ENCODE measurements around the gene KIAA2012.

The KIAA2012 gene

GRCh38 chr2:202142540-202142939, 69.5 kb downstream of the KIAA2012 start:
- no peak overlapping the region for H3K4me2 ChIP-seq (ENCODE audit: low read length)
- no peaks in the 10 kb centered on the region for H3K9me2 ChIP-seq (replicated peaks; ENCODE audit: control insufficient read depth, low read length)
- H3K4me1 ChIP-seq (ENCODE audit: control insufficient read depth, low read length) = peaks cover 16% of the 10 kb centered on the region
- TF ChIP-seq EZH2phosphoT487 (IDR thresholded peaks at IDR 0.05; ENCODE audit: borderline replicate concordance, low read length) = no peak
- TF ChIP-seq CTCF (IDR thresholded peaks at IDR 0.05; ENCODE audit: low read depth, low read length, poor library complexity, severe bottlenecking) = no peak
- H3F3A ChIP-seq (ENCODE audit: control insufficient read depth, insufficient read depth) = no peaks in the 10 kb centered on the region
- no peaks in the 10 kb centered on the region for H3K79me2 ChIP-seq (ENCODE audit: control insufficient read depth, low read length)
- H3K4me3 ChIP-seq (ENCODE audit: low read length) = no peak overlapping the region
- H3K27me3 ChIP-seq (ENCODE audit: control insufficient read depth, low read length) = no peaks in the 10 kb centered on the region
- no peaks in the 10 kb centered on the region for H4K20me1 ChIP-seq (ENCODE audit: control insufficient read depth, insufficient read depth, low read depth, low read length)
- H3K9me3 ChIP-seq (ENCODE audit: control insufficient read depth, insufficient read depth, low read length) = no peaks in the 10 kb centered on the region
- no peaks in the 10 kb centered on the region for H3K36me3 ChIP-seq (ENCODE audit: control insufficient read depth, low read length)
- no peak overlapping the region for H3K27ac ChIP-seq (ENCODE audit: low read depth, low read length)

GRCh38 chr2:202147775-202148174, 74.7 kb downstream of the KIAA2012 start:
- no peaks in the 10 kb centered on the region for H3K9me3 ChIP-seq (ENCODE audit: control insufficient read depth, insufficient read depth, low read length)
- H3K4me3 ChIP-seq (ENCODE audit: low read length) = no peak overlapping the region
- no peaks in the 10 kb centered on the region for H3K4me1 ChIP-seq (ENCODE audit: control insufficient read depth, low read length)
- H3K79me2 ChIP-seq (ENCODE audit: control insufficient read depth, low read length) = no peaks in the 10 kb centered on the region
- no peaks in the 10 kb centered on the region for H3F3A ChIP-seq (ENCODE audit: control insufficient read depth, insufficient read depth)
- H3K9me2 ChIP-seq (replicated peaks; ENCODE audit: control insufficient read depth, low read length) = no peaks in the 10 kb centered on the region
- no peaks in the 10 kb centered on the region for H4K20me1 ChIP-seq (ENCODE audit: control insufficient read depth, insufficient read depth, low read depth, low read length)
- H3K27ac ChIP-seq (ENCODE audit: low read depth, low read length) = no peak overlapping the region
- no peaks in the 10 kb centered on the region for H3K36me3 ChIP-seq (ENCODE audit: control insufficient read depth, low read length)
- TF ChIP-seq EZH2phosphoT487 (IDR thresholded peaks at IDR 0.05; ENCODE audit: borderline replicate concordance, low read length) = no peak
- TF ChIP-seq CTCF (IDR thresholded peaks at IDR 0.05; ENCODE audit: low read depth, low read length, poor library complexity, severe bottlenecking) = no peak
- no peaks in the 10 kb centered on the region; the same call in 1 of the 2 replicates for H3K27me3 ChIP-seq (ENCODE audit: control insufficient read depth, low read length)
- H3K4me2 ChIP-seq (ENCODE audit: low read length) = no peak overlapping the region

- Histone ChIP-seq H3K9me3 (ENCODE audit: control insufficient read depth, insufficient read depth, low read length) (no peaks in the 10 kb centered on the region), H3F3A (ENCODE audit: control insufficient read depth, insufficient read depth) (no peaks in the 10 kb centered on the region), H3K9me2 (replicated peaks; ENCODE audit: control insufficient read depth, low read length) (no peaks in the 10 kb centered on the region), H3K27me3 (ENCODE audit: control insufficient read depth, low read length) (no peaks in the 10 kb centered on the region; the same call in 1 of the 2 replicates), H3K4me1 (ENCODE audit: control insufficient read depth, low read length) (no peaks in the 10 kb centered on the region), H3K36me3 (ENCODE audit: control insufficient read depth, low read length) (no peaks in the 10 kb centered on the region), H3K4me2 (ENCODE audit: low read length) (no peak overlapping the region), H3K4me3 (ENCODE audit: low read length) (no peak overlapping the region), H4K20me1 (ENCODE audit: control insufficient read depth, insufficient read depth, low read depth, low read length) (no peaks in the 10 kb centered on the region), H3K79me2 (ENCODE audit: control insufficient read depth, low read length) (no peaks in the 10 kb centered on the region), H3K27ac (ENCODE audit: low read depth, low read length) (no peak overlapping the region)
- TF ChIP-seq EZH2phosphoT487 (IDR thresholded peaks at IDR 0.05; ENCODE audit: borderline replicate concordance, low read length) (no peak), CTCF (IDR thresholded peaks at IDR 0.05; ENCODE audit: low read depth, low read length, poor library complexity, severe bottlenecking) (no peak)
Observed at GRCh38 chr2:202148515-202149154, 75.6 kb downstream of the KIAA2012 start.
